Choroid plexus epithelial cell (primary cell): ENCODE data around the gene MEGF8.

ENCODE experiments used
- DNase-seq: peaks from one replicate; pipeline ENCODE4 v3.0.0-alpha.2; 2010; ENCODE audit warnings: low read depth
- H3K4me3 ChIP-seq: 2 replicates; pipeline ENCODE4 v1.5.1; 2011; ENCODE audit warnings: low read depth, mild to moderate bottlenecking, control low read depth, low read length, moderate library complexity
- CTCF ChIP-seq: conservative IDR thresholded peaks from 2 replicates; pipeline ENCODE4 v1.5.1; 2011; ENCODE audit warnings: low read depth, mild to moderate bottlenecking, control low read depth, inconsistent platforms, low read length, moderate library complexity

Gene MEGF8

GRCh38 chr19:42424712-42425131, 99.3 kb downstream of the MEGF8 start:
- H3K4me3 ChIP-seq = no peak overlapping the region
- no peak for DNase-seq
- TF ChIP-seq CTCF = peak; percentile 26

- no peak overlapping the region for H3K4me3 ChIP-seq
- no peak for DNase-seq
- no peak for TF ChIP-seq CTCF
Observed at GRCh38 chr19:42426643-42427042, 101.2 kb downstream of the MEGF8 start.

GRCh38 chr19:42427313-42427712, 101.9 kb downstream of the MEGF8 start, which contains the start of gene LIPE:
TSS of gene LIPE (minus strand) at chr19:42427388. CDS start at chr19:42427149, 239 bp downstream.
- no peak for DNase-seq
- no peak within 1 kb of the TSS for H3K4me3 ChIP-seq
- no peak for TF ChIP-seq CTCF
